Neural cell (in vitro differentiated cells): ENCODE measurements around the gene GARIN3. TPM values are rescaled to one million over a fixed set of nuclear protein-coding genes. Genes with fewer than 3 reads are reported as not detected.

Experiments used
- polyA plus RNA-seq: library from polyadenylated mRNA; depleted of rRNA; stranded (reverse); fragments of >200 nt; gene quantifications from 2 replicates; pipeline ENCODE4 v1.2.3, GENCODE V29; 2014

Gene GARIN3
- polyA plus RNA-seq, 1 donor from 2014 or later, result not detected

Other genes starting within 250 kb of the GARIN3 start
- gene TIMD4, start 203.0 kb downstream of the GARIN3 start, polyA plus RNA-seq, result not detected in 2 replicates
- gene HAVCR1, start 107.1 kb downstream of the GARIN3 start, polyA plus RNA-seq, result not detected in 2 replicates
- gene HAVCR2, start 57.2 kb downstream of the GARIN3 start, polyA plus RNA-seq, result 0.66 and 1.1 TPM in 2 replicates
- gene MED7, start 23.4 kb downstream of the GARIN3 start, polyA plus RNA-seq, result 25.4 and 27.2 TPM in 2 replicates
- gene ITK, start 14.6 kb upstream of the GARIN3 start, polyA plus RNA-seq, result not detected in 2 replicates
- 59.7 and 65.1 TPM in 2 replicates for gene CYFIP2, start 99.9 kb upstream of the GARIN3 start, polyA plus RNA-seq